Left ventricle myocardium superior (tissue), 1 donor: ENCODE data around the gene PUM1. TPM values are rescaled to one million over a fixed set of nuclear protein-coding genes. Genes with fewer than 3 reads are reported as not detected.
A peak's percentile ranks its signal among the peaks of the same experiment; 100 is the strongest.

Experiments
- ATAC-seq: fragments of 200-7000 bp; cut with Tn5 transposase; one replicate; pipeline ENCODE4 v1.9.1; 2020; ENCODE audit warnings: mild to moderate bottlenecking, moderate library complexity
- DNase-seq: peaks from one replicate; pipeline ENCODE4 v3.0.0-alpha.2; 2020
- intact Hi-C: fragments of 100-400 bp; cut with micrococcal nuclease; formaldehyde crosslinking; loops from one replicate; pipeline ENCODE4 v1.11.0; 2022
- total RNA-seq: library from RNA; stranded (reverse); fragmentation: NEBNext Ultra II Directional; extraction: Animal tissue kit (Norgen Biotek cat#: 25700); gene quantifications from one replicate; pipeline ENCODE4 v1.2.1, GENCODE V29; 2021
- donor health status: DM: no; HTN: yes; CAD: no; lungs with severe emphysema.

The PUM1 gene
- total RNA-seq, 1 donor from 2014 or later = 75.0 TPM

- no peak for DNase-seq
- intact Hi-C loops = no loop called here
- ATAC-seq = no peak
Measured at GRCh38 chr1:30890502-30891226, 174.9 kb downstream of the PUM1 start.

DNA sequence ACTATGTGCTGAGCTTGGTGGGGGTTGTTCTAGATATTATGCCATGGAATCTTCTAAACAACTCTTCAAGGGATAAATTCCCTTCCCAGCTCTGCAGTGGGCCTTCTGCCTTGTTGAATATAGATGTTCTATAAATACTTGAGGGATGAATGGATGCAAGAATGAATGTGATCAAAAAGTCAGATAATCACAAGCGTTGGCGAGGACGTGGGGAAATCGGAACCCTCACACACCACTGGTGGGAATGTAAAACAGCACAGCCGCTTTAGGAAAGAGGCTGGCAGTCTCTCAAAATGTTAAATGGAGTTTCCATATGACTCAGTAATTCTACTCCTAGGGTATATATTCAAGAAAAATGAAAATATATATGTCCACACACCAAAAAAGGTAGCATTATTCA, 176.0 kb downstream of the PUM1 start:
- intact Hi-C loops = no loop called here
- DNase-seq (no peak), ATAC-seq (no peak)

DNA sequence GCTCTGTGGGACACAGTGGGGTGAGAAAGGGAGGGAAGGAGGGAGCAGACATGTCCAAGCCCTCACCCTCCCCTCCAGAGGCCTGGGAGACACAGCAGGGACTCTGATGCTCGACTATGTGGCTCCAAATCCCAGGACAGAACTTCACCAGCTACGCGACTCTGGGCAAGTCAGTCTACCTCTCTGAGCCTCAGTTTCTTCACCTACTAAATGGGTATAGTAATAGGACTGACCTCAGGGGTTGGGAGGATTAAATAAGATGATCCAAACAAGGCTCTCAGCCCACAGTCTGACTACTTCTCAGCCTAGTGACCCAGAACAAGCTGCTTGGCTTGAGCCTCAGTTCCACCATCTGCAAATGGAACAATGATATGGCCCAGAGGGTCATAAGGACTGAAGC, 176.5 kb downstream of the PUM1 start:
- DNase-seq = peak; percentile 6
- ATAC-seq = no peak
- intact Hi-C loops = no loop called here

GRCh38 chr1:30888391-30888790, 177.1 kb downstream of the PUM1 start:
- ATAC-seq (peak; percentile 95), DNase-seq (peak; percentile 84)
- intact Hi-C loops = no loop called here

- intact Hi-C loops = no loop called here
- ATAC-seq (peak; percentile 39), DNase-seq (no peak)
Measured at GRCh38 chr1:30887485-30888315, 177.8 kb downstream of the PUM1 start.

DNA sequence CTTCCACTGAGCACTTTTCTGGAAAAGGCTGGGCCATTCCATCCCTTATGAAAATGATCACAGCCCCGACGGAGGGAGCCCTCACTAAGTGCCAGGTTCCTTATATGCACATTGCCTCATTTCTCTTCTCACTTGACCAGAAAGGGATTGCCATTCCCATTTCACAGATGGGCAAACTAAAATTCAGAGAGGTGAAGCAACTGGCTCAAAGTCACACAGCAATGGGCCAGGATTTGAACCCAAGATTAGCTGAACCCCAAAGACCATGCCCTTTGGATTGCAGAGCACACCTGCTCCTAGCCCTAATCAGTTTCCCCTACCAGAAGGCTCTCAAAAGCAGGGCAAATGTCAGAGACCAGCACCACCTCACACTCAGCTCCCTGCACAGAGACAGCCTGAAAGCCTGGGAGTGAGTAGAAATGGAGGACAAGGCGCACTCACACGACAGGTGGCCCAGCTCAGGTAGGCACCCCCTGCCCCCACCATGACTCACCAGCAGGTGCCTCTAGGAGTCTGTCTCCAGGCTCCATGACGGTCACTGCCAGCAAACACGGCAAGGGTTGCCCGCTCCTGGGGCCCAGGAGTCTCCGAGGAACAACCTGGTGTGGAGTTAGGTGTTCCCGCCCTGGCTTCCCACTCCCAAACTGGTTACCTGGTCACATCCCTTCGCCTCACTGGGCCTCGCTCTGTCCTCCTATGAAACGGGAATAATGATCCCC, 178.6 kb downstream of the PUM1 start:
- no peak for ATAC-seq
- no peak for DNase-seq
- intact Hi-C loops = no loop called here

- ATAC-seq (peak; percentile 4), DNase-seq (no peak)
- intact Hi-C loops = no loop called here
Measured at GRCh38 chr1:30885570-30886522, 179.7 kb downstream of the PUM1 start.

DNA sequence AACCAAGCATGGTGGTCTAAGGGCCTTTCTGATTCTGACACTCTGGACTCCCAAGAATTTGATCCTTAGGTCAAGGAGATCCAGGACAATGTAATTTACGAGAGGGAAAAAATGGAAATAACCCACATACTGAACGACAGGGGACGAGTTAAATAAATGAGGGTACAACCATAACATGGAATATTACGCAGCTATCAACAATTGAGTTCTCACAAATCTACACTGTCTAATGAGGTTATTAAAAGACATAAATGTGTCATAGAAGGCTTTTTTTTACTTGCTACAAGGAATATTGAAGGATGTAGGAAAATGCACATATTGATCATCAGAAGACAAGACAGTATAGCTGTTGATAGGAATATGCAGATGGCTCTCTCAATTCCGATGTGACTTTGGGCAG, 180.8 kb downstream of the PUM1 start:
- ATAC-seq (no peak), DNase-seq (no peak)
- intact Hi-C loops = no loop called here

DNA sequence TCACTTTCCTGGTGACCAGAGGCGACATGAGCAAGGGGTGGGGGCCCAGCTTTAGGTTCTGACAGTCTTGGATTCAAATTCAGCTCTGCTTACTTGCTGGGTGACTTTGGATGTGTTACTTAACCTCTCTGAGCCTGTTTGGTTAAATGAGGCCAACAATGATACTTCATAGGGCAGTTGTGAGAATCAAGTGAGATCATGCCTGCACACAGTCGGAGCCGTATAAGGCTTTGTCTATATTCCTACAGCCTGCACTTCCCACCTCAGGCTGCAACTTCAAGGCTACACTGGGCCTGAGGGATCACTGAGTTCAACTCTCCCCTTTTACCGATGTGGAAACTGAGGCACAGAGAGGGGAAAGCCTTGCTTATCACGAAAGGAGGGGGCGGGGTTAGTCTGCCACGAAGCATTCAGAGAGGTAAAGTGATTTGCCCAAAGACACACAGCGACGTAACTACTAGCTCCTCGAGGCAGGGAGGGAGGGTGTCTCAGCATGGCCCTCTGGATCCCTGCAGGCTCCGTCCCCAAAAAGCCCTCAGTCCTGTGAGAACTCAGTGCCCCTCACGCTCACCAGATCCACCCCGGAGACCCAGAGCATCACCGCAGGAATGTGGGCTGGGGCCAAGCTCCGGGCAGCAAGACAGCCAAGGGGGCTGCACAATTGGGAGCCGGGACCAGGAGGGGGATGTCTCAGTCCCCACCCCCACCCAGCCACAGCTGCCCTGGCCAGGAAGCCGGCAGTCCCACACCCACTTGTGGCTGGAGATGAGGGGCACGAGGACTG, 181.9 kb downstream of the PUM1 start:
- ATAC-seq (no peak), DNase-seq (no peak)
- intact Hi-C loops = no loop called here

GRCh38 chr1:30882678-30883388, 182.7 kb downstream of the PUM1 start:
- no peak for ATAC-seq

More at GRCh38 chr1:30882678-30883388, 182.7 kb downstream of the PUM1 start:
- DNase-seq = no peak
- intact Hi-C loops = no loop called here

Other genes starting within 250 kb of the PUM1 start
- 19.6 TPM for gene SDC3, start 157.0 kb downstream of the PUM1 start, total RNA-seq
- not detected for gene NKAIN1, start 174.2 kb upstream of the PUM1 start, total RNA-seq
- 19.2 TPM for gene SNRNP40, start 231.1 kb upstream of the PUM1 start, total RNA-seq
- 11.1 TPM for gene ZCCHC17, start 231.3 kb upstream of the PUM1 start, total RNA-seq